Stimulated activated CD4-positive, alpha-beta T cell treated with anti-CD3 and anti-CD28 coated beads, Interleukin-4, amount 100 ng/mL, for 1 hour (primary cell): Measurements from ENCODE around the gene ANKAR.
"Not testable (repeated sequence)": the region's sequence is repeated elsewhere in the genome, so short reads cannot be mapped to it uniquely, and the experiment has no call there.

Source experiments
- DNase-seq: peaks from one replicate; pipeline ENCODE4 v3.0.0-alpha.2; 2020

The ANKAR gene

GRCh38 chr2:189658306-189659212 lies 15.9 kb upstream of the ANKAR start:
- no peak for DNase-seq

DNA sequence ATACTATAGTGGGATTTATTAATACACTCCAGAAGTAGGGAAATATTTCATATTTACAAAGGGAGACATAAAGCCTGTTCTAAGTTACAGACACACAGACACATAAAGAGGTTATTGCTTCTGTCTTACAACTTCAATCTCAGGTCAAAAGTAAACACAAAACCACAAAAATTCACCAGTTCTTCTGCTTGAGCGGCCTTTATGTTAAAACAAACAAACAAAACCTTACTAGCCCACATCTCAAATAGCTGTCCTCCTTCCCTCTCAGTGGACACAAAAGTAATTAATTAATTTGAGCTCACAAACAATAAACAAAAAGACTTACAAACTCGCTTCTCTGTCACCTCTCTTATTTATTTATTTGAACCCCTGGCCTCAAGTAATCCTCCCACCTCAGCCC lies 14.7 kb upstream of the ANKAR start:
- DNase-seq: no peak

DNA sequence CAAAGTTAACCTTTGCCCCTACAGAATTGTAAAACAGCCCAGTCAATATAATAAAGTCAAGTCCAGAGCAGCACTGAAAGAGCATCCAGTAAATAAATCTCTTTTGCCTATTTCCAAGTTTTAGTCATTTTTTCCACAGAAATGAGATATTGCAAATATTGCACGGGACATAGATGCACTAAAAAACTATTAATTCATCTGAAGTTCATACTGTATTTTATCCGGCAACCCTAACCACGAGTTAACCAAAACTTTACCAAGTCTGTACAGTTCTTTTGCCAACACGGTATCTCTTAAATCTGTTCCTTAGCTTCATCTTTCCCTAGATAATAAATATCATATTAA lies 13.7 kb upstream of the ANKAR start:
- DNase-seq: no peak

- peak; percentile 99 for DNase-seq
Observed at GRCh38 chr2:189661148-189661956, 13.1 kb upstream of the ANKAR start, which contains the start of gene ASNSD1. TSS of gene ASNSD1 (plus strand) at chr2:189661459. CDS start at chr2:189666133, 4,674 bp downstream.

DNA sequence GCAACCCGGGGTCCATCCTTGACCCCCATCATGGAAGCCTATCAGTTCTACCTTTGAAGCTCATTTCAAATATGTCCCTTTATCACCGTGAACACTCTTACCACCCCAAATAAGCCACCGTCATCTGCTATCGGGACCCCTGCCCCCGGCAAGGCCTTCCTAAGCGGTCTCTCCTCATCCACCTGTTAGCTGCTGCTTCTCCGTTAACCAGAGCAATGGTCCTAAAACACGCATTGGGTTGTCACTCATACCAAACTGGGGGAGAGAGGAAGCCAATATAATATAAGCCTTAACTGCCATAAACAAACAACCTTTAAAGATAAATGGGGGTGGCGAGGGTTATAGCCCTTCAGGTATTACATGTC lies 12.5 kb upstream of the ANKAR start:
- no peak for DNase-seq

GRCh38 chr2:189662669-189663226 lies 11.7 kb upstream of the ANKAR start:
- no peak for DNase-seq

- DNase-seq: not testable (repeated sequence)
Observed at GRCh38 chr2:189663319-189663718, 11.2 kb upstream of the ANKAR start.

GRCh38 chr2:189669913-189670312 lies 4.6 kb upstream of the ANKAR start:
- DNase-seq: no peak

DNA sequence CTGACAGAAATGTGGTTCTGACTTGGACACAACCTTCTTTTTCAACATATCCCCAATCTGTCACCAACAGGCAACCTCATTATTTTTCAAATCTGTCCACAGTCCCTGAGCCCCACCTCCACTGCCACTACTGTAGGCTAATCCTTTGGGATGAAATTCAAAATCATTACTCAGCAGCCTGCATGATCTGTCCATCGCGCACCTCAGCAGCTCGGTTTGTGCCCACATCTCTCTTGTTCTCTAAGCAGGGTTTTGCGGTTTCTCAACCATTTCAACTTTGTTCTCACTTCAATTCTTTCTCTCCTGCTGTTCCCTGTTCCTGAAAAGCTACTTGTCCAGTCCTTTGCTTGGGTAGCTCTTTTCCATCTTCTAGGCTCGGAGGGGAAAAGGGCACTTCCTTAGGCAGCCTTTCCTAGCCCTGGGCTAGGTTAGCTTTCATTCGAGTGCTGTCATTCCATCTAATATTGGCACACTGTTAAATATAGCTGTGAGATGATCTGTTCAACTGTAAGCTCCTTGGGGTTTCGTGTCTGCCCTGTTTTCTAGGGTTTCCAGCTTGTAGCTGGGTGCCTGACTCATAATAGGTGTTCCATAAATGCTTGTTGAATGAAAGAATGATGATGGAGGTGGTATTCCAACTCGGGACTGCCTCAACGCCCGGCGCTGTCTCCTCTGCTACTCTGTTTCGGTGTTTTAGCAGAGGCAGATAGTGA lies 653 bp upstream of the ANKAR start:
- no peak for DNase-seq

DNA sequence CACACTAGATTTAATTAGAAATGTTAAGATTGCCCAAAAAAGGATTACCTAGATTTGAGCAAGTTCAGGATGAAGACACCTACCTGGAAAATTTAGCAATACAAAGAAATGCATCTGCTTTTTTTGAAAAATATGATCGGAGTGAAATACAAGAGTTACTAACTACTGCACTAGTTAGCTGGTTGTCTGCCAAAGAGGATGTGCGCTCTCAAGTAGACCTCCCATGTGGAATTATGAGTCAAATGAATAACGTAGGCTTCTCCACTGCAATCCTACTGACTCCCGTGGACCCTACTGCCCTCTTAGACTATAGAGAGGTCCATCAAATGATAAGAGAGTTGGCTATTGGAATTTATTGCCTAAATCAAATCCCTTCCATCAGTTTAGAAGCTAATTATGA lies 2.0 kb downstream of the ANKAR start:
- no peak for DNase-seq

DNA sequence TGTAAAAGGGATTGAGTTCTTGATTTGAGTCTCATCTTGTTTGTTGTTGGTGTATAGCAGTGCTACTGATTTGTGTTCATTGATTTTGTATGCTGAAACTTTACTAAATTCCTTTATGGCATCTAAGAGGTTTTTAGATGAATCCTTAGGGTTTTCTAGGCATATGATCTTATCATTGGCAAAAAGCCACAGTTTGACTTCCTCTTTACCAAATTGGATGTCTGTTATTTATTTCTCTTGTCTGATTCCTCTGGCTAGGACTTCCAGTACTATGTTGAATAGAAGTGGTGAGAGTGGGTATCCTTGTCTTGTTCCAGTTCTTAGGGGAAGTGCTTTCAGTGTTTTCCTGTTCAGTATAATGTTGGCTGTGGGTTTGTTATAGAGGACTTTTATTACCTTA lies 4.8 kb downstream of the ANKAR start:
- no peak for DNase-seq

DNA sequence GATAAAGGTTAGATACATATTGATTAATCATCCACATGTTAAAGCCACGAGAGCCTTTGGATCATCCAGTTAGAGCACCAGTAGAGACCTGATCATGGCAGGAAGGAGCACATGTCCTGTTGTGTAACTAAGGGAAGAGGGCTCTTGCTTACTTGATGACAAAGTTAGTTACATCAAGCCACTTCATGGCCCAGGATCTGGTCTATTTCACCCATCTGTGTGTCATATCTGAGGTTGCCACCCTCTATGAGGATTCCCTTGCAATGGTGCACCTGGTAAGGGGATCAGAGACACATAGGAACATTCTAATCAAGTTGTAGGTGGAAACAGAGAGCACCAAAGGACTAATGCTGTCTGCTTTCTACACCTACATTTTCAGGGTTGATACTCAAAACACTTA lies 6.7 kb downstream of the ANKAR start:
- no peak for DNase-seq

DNA sequence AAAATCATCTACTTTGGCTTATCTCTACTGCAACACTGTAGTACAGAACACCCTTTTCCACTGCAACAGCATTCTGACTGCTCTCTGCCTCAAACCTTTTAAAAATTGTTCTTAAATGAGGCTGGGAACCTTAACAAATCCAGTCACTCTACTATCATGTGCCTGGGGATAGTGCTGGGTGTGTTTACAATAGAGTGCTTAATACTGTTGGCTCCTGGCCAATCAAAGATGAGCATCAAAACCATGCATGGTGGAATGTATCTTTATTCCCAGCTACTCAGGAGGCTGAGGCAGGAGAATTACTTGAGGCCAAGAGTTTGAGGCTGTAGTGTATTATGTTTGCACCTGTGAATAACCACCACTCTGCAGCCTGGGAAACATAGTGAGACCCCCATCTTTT lies 7.4 kb downstream of the ANKAR start:
- DNase-seq: no peak

DNA sequence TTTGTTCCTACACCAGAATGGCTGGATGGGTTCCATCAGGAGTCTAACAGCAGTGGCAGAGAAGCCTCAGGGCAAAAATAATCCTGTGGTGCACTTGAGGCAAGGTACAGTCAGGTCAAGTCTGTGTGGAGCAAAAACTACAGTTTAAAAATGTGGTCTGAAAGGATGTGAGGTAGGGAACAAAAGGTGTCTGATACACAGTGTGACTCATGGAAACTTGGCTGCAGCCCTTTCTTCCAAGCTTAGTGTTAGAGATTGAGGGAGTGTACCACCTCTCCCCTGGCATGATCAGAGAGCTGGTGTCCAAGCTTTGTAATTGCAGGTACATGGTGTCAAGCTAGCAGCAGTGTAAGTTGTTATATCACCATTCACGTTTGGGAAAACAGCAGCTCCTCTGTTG lies 8.9 kb downstream of the ANKAR start:
- DNase-seq: no peak

- DNase-seq: no peak
Observed at GRCh38 chr2:189684811-189685210, 10.3 kb downstream of the ANKAR start.

DNA sequence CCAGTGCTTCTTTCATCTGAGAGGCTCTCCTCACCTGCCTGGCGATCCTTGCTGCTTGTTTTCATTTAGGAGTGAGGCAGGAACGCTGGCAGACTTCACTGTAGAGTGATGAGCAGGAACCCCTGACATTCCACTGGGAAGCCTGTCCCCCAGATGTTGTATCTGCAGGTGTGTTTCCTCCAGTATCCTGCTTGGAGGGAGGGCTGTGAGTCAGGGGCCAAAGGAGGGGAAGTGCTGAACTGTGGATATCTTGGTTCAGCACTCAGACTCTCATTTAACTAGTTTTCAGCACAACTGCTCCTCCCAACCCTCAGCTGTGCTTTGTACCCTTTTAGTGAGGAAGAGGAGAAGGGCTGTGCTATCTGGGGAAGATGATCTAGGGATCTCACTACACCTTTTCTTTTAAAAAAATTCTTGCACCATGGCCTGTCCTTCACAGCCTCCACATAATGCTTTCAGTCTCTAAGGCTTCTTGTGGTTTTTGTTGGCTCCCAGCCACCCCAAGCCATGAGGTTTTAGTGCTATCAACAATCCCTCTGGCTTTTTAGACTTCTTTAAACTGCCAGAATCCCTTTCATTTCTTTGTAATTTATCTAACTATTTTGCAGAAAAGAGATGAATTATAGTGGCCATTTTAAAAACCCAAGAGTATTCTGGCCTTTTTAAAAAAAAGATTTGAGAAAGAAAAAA lies 11.2 kb downstream of the ANKAR start:
- no peak for DNase-seq

DNA sequence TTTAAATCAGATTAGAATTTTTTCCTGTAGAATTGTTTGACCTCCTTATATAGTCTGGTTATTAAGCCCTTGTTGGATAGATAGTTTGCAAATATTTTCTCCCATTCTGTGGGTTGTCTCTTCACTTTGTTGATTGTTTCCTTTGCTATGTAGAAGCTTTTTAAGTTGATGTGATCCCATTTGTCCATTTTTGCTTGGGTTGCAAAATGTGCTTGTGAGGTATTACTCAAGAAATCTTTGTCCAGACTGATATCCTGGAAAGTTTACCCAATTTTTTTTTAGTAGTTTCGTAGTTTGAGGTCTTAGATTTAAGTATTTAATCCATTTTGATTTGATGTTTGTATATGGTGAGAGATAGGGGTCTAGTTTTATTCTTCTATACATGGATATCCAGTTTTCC lies 13.3 kb downstream of the ANKAR start:
- not testable (repeated sequence) for DNase-seq

DNA sequence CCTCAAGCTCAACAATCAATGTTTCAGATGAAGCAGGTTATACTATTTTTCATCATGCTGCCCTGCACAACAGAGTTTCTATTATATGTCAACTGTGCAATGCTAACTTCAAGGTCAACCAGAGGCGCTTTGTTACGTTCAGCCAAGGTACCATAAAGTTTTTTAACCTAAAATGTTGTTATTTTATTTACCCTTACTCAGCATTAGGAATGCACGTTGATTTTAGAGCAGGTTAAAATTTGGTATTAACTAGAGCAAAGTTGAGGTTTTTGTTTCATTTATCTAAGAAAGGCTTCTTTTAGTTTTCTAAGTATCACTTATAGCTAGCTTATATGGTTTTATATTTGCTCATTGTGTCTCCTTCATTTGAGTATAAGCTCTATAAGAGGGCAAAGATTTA lies 21.8 kb downstream of the ANKAR start:
- no peak for DNase-seq

- DNase-seq: no peak
Observed at GRCh38 chr2:189698020-189698887, 23.8 kb downstream of the ANKAR start.

- no peak for DNase-seq
Observed at GRCh38 chr2:189700681-189701080, 26.2 kb downstream of the ANKAR start.

GRCh38 chr2:189702071-189702470 lies 27.6 kb downstream of the ANKAR start:
- no peak for DNase-seq
